Activated CD4-positive, alpha-beta T cell treated with anti-CD3 and anti-CD28 coated beads, Interleukin-2, amount 10 ng/mL, durations not matched to agents 7 days and 5 days (primary cell): ENCODE data around the gene TNFAIP8. TPM values are rescaled to one million over a fixed set of nuclear protein-coding genes. Genes with fewer than 3 reads are reported as not detected.

ENCODE experiments used
- CTCF ChIA-PET: fragments of 350-600 bp; sonication (Branson Sonifier 250); formaldehyde crosslinking; loops from one replicate; lab custom pipeline; 2021; ENCODE audit warnings: antibody characterized with exemption; lab: Charles Lee
- POLR2A ChIA-PET: fragments of 350-600 bp; sonication (Branson Sonifier 250); formaldehyde crosslinking; loops from one replicate; lab custom pipeline; 2021; ENCODE audit warnings: antibody characterized with exemption; lab: Charles Lee
- DNase-seq: peaks from one replicate; pipeline ENCODE4 v3.0.0-alpha.2; 2020
- H3K27ac Mint-ChIP-seq: one replicate; pipeline ENCODE4 v1.8.0; 2021; ENCODE audit warnings: mild to moderate bottlenecking, moderate library complexity, mixed read lengths
- H3K27me3 Mint-ChIP-seq: one replicate; pipeline ENCODE4 v1.8.0; 2021; ENCODE audit warnings: mixed read lengths
- H3K36me3 Mint-ChIP-seq: one replicate; pipeline ENCODE4 v1.8.0; 2021; ENCODE audit warnings: low read depth, mixed read lengths
- H3K4me1 Mint-ChIP-seq: one replicate; pipeline ENCODE4 v1.8.0; 2021; ENCODE audit warnings: mixed read lengths
- H3K4me3 Mint-ChIP-seq: one replicate; pipeline ENCODE4 v1.8.0; 2021; ENCODE audit warnings: mild to moderate bottlenecking, moderate library complexity, mixed read lengths
- H3K9me3 Mint-ChIP-seq: one replicate; pipeline ENCODE4 v1.8.0; 2021; ENCODE audit warnings: mixed read lengths
- total RNA-seq, 2 experiments: library from RNA; stranded (reverse); gene quantifications; one replicate each; pipeline ENCODE4 v1.2.3, GENCODE V29; 2021

The TNFAIP8 gene
- total RNA-seq, 2 experiments from 2014 or later: 167 to 184 TPM

DNA sequence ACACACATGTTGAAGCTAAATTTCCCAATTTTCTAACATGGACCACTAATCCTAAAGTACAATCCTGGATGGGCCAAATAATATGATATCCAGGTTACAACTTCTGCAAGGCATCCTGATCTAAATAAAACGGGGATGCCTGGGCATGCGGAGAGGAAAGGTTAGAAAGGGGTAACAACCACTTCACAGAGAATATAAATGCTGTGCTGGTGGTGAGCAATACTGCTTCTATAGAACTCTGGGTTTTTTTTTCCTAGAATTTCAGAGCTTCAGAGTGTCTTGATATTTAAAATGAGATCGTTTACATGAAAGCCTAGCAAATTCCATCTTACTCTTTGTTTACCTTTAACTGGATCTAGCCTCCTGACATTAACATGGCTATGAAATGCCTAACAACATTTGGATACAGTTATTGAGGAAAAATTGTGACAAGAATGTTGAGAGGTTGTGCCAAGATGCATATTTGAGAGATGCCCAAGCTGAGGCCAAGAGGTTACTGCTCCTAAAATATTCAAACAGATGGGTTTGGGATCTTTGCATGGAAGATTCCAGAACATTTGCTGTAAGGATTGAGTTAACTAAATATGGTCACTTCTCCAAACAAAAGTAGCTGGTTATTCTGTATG lies 22.4 kb downstream of the TNFAIP8 start:
- CTCF ChIA-PET: interaction anchor here (1.0 to 2.7 kb wide), 5 partner anchors 13 to 56 kb away, joined by 3 to 11 read pairs (median 5); no protein-coding TSS in a partner anchor
- H3K27me3 Mint-ChIP-seq: no peaks in the 10 kb centered on the region

DNA sequence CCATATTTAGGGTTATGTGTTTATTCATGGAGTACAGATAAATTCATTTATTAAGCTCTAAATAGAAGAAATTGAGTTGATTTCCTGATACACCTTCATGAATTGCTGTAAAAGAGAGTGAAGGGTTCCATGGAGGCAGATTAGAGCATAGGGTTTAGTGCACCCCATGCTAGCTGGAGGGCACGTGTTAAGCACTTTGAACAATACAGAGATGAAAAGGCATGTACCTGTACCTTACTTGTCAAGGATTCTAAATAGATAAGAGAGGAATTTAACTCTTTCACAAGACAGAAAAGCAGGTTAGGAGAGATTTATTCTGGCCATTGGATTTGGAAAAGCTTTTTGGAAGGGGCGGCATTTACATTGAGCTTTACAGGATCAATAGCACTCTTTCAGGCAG lies 23.3 kb downstream of the TNFAIP8 start:
- ChIA-PET CTCF (interaction anchor here (1.2 to 2.7 kb wide), 5 partner anchors 9 to 391 kb away, joined by 3 to 11 read pairs (median 5); partner anchors contain the start of gene DTWD2), POLR2A (no interaction called here)
- H3K9me3 Mint-ChIP-seq: no peaks in the 10 kb centered on the region
- no peak for DNase-seq
- H3K36me3 Mint-ChIP-seq: peaks cover 48% of the 10 kb centered on the region
- no peaks in the 10 kb centered on the region for H3K27me3 Mint-ChIP-seq
- peaks cover 66% of the 10 kb centered on the region for H3K4me1 Mint-ChIP-seq
- no peak overlapping the region for H3K27ac Mint-ChIP-seq
- H3K4me3 Mint-ChIP-seq: no peak overlapping the region

More for the DNA sequence above, 22.4 kb downstream of the TNFAIP8 start:
- Mint-ChIP-seq H3K27ac (peak overlapping the region; percentile 25), H3K4me3 (no peak overlapping the region), H3K36me3 (peaks cover 51% of the 10 kb centered on the region), H3K9me3 (no peaks in the 10 kb centered on the region), H3K4me1 (peaks cover 60% of the 10 kb centered on the region)
- POLR2A ChIA-PET: no interaction called here
- DNase-seq: no peak

DNA sequence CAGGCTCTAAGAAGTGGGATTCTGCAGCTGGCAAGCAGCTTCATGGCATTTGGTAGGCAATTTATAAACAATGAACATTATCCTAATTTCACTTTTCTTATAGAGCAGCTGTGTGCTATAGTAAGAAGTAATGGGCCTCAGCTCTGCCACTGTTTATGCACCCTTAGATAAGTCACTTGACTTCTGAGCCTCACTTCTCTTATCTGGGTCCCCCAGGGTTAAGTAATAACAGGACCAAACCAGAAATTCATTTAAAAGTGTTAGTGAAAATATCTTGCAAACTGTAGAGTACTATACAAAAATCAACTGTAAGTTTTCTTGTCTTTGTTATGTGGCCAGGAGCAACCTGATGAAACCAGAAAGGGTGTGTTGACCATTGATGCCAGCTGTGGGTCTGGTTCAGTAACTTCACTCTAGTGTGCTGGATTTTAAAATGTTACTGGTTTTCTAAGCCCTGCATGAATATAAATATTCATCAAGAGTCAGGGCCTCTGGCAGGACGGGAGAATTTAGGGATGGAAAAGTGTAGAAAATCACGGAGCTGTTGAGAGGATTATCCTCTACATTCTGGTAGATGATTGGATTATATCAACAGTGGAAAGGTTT lies 24.2 kb downstream of the TNFAIP8 start:
- Mint-ChIP-seq H3K36me3 (peaks cover 46% of the 10 kb centered on the region), H3K4me3 (no peak overlapping the region), H3K4me1 (peaks cover 68% of the 10 kb centered on the region), H3K27me3 (no peaks in the 10 kb centered on the region), H3K9me3 (no peaks in the 10 kb centered on the region), H3K27ac (no peak overlapping the region)
- DNase-seq: no peak
- CTCF ChIA-PET: interaction anchor here (0.7 to 2.7 kb wide), 9 partner anchors 8 to 392 kb away, joined by 3 to 11 read pairs (median 4); partner anchors contain the start of genes DTWD2 and TNFAIP8
- POLR2A ChIA-PET: no interaction called here

DNA sequence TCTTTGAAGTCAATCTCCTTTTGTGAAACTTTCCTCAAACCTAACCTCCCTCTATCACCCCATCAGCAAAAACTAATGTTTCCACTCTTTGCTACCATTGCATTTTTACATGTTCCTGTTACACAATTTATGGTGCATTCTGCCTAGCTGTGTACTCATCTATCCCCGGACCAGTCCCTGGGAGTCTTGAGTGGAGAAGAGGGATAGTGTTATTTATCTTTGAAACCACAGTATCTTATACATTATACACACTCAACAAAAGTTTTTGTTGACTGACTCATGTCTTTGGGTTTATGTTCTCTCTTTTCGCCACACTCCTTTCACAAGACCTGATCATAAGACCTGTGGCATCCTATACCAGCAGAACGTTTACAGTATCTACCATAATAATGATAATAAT lies 26.4 kb downstream of the TNFAIP8 start:
- Mint-ChIP-seq H3K9me3 (no peaks in the 10 kb centered on the region), H3K27ac (no peak overlapping the region)
- POLR2A ChIA-PET: no interaction called here

DNA sequence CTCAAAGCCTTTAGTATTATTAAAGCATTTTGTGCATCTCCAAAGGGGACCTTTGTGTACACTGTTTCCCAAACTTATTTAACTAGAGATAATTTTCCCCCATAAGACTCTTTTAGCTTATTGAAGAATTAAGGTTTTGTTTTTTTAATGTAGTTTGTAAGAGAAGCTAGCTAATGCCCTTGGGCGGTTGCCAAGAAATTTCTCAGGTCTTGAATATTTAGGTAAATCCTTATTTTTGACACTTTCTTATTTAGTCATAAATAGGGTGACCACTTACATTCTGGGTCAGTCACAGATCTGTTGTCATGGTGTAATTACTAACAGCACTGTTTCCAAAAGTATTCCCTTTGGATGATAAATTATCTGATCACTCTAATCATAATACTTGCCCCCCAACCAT lies 27.2 kb downstream of the TNFAIP8 start:
- peaks cover 75% of the 10 kb centered on the region for H3K4me1 Mint-ChIP-seq
- no peak overlapping the region for H3K27ac Mint-ChIP-seq
- H3K4me3 Mint-ChIP-seq: no peak overlapping the region
- no peak for DNase-seq
- no peaks in the 10 kb centered on the region for H3K27me3 Mint-ChIP-seq
- POLR2A ChIA-PET: no interaction called here
- CTCF ChIA-PET: interaction anchor here (1.2 to 2.1 kb wide), 3 partner anchors 24 to 395 kb away, joined by 4 to 5 read pairs (median 4); partner anchors contain the start of gene DTWD2
- peaks cover 38% of the 10 kb centered on the region for H3K36me3 Mint-ChIP-seq
- H3K9me3 Mint-ChIP-seq: no peaks in the 10 kb centered on the region

More for the DNA sequence above, 26.4 kb downstream of the TNFAIP8 start:
- H3K36me3 Mint-ChIP-seq: peaks cover 42% of the 10 kb centered on the region
- CTCF ChIA-PET: no interaction called here
- H3K27me3 Mint-ChIP-seq: no peaks in the 10 kb centered on the region
- DNase-seq: no peak
- H3K4me1 Mint-ChIP-seq: peaks cover 75% of the 10 kb centered on the region
- no peak overlapping the region for H3K4me3 Mint-ChIP-seq

DNA sequence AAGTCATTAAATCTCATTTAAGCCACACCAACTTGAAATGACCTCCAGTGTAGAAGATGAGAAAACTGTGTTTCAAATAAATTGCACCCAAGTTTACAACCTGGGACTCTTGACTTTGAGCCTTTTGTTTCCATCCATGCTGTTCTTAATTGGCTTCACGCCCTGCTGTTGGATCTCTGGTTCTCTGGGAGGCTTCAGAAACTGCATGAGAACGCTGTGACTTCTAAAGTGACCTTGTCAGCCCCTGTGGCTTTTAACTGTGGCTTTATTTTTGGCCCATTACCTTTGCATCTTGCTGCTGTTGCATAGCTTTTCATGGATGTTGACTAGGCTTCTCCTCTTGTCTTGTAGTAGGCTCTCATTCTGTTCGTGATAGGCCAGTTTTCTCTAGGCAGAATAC lies 29.3 kb downstream of the TNFAIP8 start:
- Mint-ChIP-seq H3K9me3 (no peaks in the 10 kb centered on the region), H3K27ac (no peak overlapping the region), H3K36me3 (peaks cover 42% of the 10 kb centered on the region), H3K4me1 (peaks cover 79% of the 10 kb centered on the region), H3K4me3 (no peak overlapping the region), H3K27me3 (no peaks in the 10 kb centered on the region)
- ChIA-PET CTCF (interaction anchor here (0.8 to 0.9 kb wide), 2 partner anchors 11 to 12 kb away, joined by 3 read pairs; no protein-coding TSS in a partner anchor), POLR2A (no interaction called here)
- DNase-seq: no peak

DNA sequence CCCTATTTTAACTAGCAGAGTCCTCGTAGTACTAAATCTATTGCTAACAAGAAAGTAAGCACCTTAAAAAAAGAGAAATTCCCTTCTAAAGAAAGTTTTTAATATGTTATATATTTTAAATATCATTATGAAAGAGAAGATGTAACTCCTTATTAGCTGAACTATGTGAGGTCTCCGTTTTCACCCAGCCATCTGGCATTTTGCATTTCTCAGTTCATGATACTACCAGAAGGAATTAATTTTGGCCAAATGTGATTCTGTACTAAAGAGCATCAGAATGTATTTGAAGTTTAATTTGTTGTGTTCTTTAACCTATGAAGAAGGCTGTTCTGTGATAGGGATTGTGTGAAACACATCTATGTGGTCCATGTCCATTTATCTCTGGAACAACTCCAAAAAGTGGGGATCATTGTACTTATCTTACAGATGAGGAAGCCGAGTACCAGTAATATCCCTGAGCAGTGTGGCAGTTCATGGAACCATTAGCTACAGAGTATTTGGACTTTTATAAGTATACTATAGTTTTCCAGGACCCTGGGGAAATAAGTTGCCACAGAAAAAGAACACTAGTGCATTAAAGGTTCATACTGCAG lies 29.8 kb downstream of the TNFAIP8 start:
- no peak overlapping the region for H3K27ac Mint-ChIP-seq
- ChIA-PET POLR2A (no interaction called here), CTCF (interaction anchor here (0.8 to 1.3 kb wide), 6 partner anchors 11 to 44 kb away, joined by 3 to 4 read pairs (median 3); no protein-coding TSS in a partner anchor)
- peaks cover 80% of the 10 kb centered on the region for H3K4me1 Mint-ChIP-seq
- peaks cover 41% of the 10 kb centered on the region for H3K36me3 Mint-ChIP-seq
- H3K9me3 Mint-ChIP-seq: no peaks in the 10 kb centered on the region
- no peak for DNase-seq
- no peaks in the 10 kb centered on the region for H3K27me3 Mint-ChIP-seq
- no peak overlapping the region for H3K4me3 Mint-ChIP-seq

DNA sequence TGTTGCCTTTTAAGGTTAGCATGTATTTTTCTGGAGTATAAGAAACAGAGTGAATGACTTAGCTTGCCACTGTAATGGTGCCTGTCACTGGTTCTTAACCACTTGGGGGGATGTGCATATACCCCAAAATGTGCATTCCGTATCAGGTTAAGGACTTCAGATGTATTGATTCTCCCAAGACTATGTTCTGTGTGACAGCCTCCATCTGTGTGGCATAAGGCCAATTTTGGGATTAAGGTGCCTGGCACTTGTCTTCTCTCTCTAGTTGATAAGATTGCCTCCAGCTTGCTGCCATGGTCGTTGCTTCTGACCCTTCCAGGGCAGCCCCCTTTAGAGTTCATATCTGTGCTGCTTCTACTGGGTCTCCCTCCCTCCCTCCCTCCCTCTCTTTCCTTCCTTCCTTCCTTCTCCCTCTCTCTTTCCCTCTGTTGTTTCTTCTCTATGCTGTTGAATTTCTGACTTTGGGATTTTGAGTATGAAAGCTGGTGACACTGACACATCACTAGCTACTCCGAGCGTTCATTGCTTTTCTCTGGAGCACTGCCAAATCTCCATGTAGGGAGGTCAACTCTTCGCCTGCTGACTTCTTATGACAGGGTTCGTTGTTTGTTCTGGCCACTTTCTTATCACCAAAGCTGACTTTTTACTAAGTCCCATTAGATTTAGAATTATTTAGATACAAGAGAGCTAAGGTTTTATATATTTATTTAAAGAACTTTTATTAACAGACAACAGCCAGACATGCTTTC lies 31.0 kb downstream of the TNFAIP8 start:
- Mint-ChIP-seq H3K4me1 (peaks cover 80% of the 10 kb centered on the region), H3K4me3 (no peak overlapping the region), H3K27me3 (no peaks in the 10 kb centered on the region), H3K27ac (peak overlapping the region; percentile 9), H3K36me3 (peaks cover 45% of the 10 kb centered on the region), H3K9me3 (no peaks in the 10 kb centered on the region)
- no peak for DNase-seq
- ChIA-PET CTCF (interaction anchor here (0.7 to 1.3 kb wide), 6 partner anchors 12 to 45 kb away, joined by 3 to 4 read pairs (median 4); no protein-coding TSS in a partner anchor), POLR2A (no interaction called here)

DNA sequence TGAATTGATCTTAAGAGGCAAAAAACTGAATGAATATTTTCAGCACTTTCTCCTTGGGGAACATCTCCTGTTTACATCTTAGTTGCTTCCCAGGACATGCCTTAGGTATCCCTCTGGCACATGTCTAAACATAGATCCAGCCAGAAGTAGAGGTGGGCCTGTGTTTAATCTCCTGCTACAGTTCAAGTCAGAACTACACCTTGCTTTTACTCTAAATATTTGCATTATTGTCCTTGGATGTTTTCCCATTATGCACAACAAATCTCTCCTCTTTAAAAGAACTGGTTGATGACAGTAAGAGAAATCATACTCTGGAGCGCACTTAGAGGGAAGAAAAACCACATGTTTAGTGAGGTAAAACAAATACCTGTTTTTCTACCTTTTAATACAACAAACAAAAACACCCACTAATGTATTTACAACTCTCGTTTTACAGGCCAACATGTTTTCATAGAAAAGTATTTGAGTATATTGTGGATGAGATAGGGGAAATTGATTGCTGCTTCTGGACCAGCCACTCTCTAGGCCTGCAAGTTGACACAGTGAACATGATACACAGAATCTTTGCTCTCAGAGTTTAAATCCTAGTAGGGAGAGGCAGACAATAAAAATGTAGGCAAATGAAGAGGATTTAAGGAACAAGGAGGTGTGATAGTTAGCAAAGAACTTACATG lies 32.3 kb downstream of the TNFAIP8 start:
- Mint-ChIP-seq H3K4me3 (no peak overlapping the region), H3K27ac (peak overlapping the region; percentile 28), H3K36me3 (peaks cover 52% of the 10 kb centered on the region), H3K9me3 (no peaks in the 10 kb centered on the region), H3K4me1 (peaks cover 81% of the 10 kb centered on the region), H3K27me3 (no peaks in the 10 kb centered on the region)
- no peak for DNase-seq
- ChIA-PET CTCF (interaction anchor here (1.0 kb wide), 1 partner anchor 77 kb away, joined by 3 read pairs; no protein-coding TSS in a partner anchor), POLR2A (no interaction called here)

DNA sequence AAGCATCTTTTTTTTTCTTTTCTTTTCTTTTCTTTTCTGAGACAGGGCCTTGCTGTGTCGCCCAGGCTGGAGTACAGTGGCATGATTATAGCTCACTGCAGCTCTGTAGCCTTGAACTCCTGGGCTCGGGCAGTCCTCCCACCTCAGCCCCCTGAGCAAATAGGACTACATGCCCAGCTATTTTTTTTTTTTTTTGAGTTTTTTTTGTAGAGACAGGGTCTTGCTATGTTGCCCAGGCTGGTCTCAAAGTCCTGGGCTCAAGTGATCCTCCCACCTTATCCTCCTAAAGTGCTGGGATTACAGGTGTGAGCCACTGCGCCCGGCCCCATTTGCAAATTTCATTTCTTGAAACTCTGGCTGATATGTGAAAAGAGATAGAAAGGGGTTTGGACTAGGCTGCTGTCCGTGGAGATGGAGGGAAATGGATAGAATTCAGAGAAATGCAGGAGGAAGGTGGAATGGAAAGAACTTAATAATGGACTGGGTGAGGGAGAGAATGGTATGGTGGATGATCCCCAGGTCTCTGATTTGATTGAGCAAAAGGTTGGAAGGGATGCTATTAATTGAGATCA lies 32.9 kb downstream of the TNFAIP8 start:
- DNase-seq: no peak
- peak overlapping the region; percentile 58 for H3K27ac Mint-ChIP-seq
- no peaks in the 10 kb centered on the region for H3K9me3 Mint-ChIP-seq
- ChIA-PET POLR2A (no interaction called here), CTCF (interaction anchor here (0.9 to 1.0 kb wide), 2 partner anchors 52 to 78 kb away, joined by 3 read pairs; no protein-coding TSS in a partner anchor)
- H3K4me3 Mint-ChIP-seq: no peak overlapping the region
- H3K27me3 Mint-ChIP-seq: no peaks in the 10 kb centered on the region
- H3K4me1 Mint-ChIP-seq: peaks cover 81% of the 10 kb centered on the region
- peaks cover 58% of the 10 kb centered on the region for H3K36me3 Mint-ChIP-seq

DNA sequence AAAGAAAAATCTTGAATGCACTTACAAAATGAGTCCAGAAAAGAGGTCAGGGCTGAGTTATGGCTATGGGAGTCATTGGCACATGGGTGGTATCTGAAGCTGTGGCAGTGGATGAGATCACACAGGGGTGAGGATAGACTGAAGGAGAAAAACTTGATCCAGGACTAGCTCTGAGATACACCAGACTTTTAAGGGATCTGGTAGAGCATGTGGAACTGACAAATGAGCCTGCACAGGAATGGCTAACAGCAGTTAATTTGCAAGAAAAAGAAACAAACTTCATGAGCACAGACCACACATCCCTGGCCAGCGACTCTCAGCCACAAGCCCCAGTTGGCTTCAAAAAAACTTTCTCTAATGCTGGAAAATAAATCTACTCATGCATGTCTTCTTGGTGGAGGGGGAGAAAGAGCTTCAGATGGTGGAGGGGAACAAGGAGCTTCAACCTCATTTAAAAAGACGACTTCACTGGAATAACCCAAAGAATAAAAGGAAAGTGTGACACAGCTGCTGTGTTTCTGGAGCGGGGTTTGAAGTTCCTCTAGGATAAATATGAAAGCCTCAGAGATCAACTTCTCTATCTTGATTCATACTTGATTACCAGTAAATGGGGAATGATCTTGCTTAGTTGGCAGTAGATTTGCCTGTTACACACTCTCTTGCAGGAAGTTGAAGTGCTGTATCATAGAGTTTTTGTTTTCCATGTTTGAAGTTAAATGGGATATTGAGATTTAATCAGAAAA lies 33.6 kb downstream of the TNFAIP8 start:
- H3K36me3 Mint-ChIP-seq: peaks cover 60% of the 10 kb centered on the region
- H3K4me3 Mint-ChIP-seq: no peak overlapping the region
- peaks cover 79% of the 10 kb centered on the region for H3K4me1 Mint-ChIP-seq
- no peak for DNase-seq
- peak overlapping the region; percentile 75 for H3K27ac Mint-ChIP-seq
- ChIA-PET CTCF (interaction anchor here (0.9 to 1.1 kb wide), 3 partner anchors 17 to 78 kb away, joined by 3 to 5 read pairs (median 3); no protein-coding TSS in a partner anchor), POLR2A (no interaction called here)
- H3K9me3 Mint-ChIP-seq: no peaks in the 10 kb centered on the region
- no peaks in the 10 kb centered on the region for H3K27me3 Mint-ChIP-seq
